Common myeloid progenitor, CD34-positive (primary cell): ENCODE data around the gene SLC2A1.

ENCODE experiments used
- CTCF ChIA-PET: fragments of 350-600 bp; sonication (Branson Sonifier 250); formaldehyde crosslinking; loops from one replicate; lab custom pipeline; 2021; ENCODE audit warnings: antibody characterized with exemption; lab: Charles Lee
- POLR2A ChIA-PET: fragments of 350-600 bp; sonication (Branson Sonifier 250); formaldehyde crosslinking; loops from one replicate; lab custom pipeline; 2021; ENCODE audit warnings: antibody characterized with exemption; lab: Charles Lee
- DNase-seq, 3 donors: peaks; one replicate each; pipeline versions ENCODE4 v3.0.0 to v3.0.0-alpha.2; 2013
- H3K27ac ChIP-seq, 2 experiments: 1 replicate in 1 of 2; 2 replicates in 1 of 2; pipeline ENCODE4 v1.7.0; 2013; ENCODE audit warnings: inconsistent platforms in 2 of 2, low read length in 2 of 2, mild to moderate bottlenecking in 2 of 2, low read depth in 1 of 2, moderate library complexity in 1 of 2; ENCODE audit not compliant: severe bottlenecking in 2 of 2, insufficient read depth in 1 of 2, poor library complexity in 1 of 2
- H3K27me3 ChIP-seq, 5 experiments: replicated peaks in 2 of 5; 1 replicate in 3 of 5; 2 replicates in 2 of 5; pipeline versions ENCODE4 v1.6.1 to v1.7.0; 2013; ENCODE audit warnings: low read length in 4 of 5, mild to moderate bottlenecking in 2 of 5, moderate library complexity in 2 of 5, inconsistent platforms in 1 of 5; ENCODE audit not compliant: insufficient read depth in 5 of 5, control insufficient read depth in 4 of 5
- H3K36me3 ChIP-seq, 4 experiments: 1 replicate in 2 of 4; 2 replicates in 2 of 4; pipeline versions ENCODE4 v1.6.1 to v1.7.0; 2013; ENCODE audit warnings: low read length in 3 of 4, control low read depth in 1 of 4, mild to moderate bottlenecking in 1 of 4; ENCODE audit not compliant: control insufficient read depth in 4 of 4, insufficient read depth in 4 of 4
- H3K4me1 ChIP-seq, 4 experiments: 1 replicate in 3 of 4; 2 replicates in 1 of 4; pipeline versions ENCODE4 v1.6.1 to v1.7.1; 2013; ENCODE audit warnings: low read length in 3 of 4, mild to moderate bottlenecking in 3 of 4, control low read depth in 1 of 4, inconsistent platforms in 1 of 4, moderate library complexity in 1 of 4; ENCODE audit not compliant: control insufficient read depth in 4 of 4, insufficient read depth in 4 of 4; ENCODE audit errors: control extremely low read depth in 1 of 4
- H3K4me3 ChIP-seq, 7 experiments: 1 replicate in 4 of 7; 2 replicates in 3 of 7; pipeline versions ENCODE4 v1.5.1 to v1.7.0; 2013; ENCODE audit warnings: mild to moderate bottlenecking in 7 of 7, low read length in 6 of 7, moderate library complexity in 6 of 7, inconsistent platforms in 2 of 7, low read depth in 2 of 7, control low read depth in 1 of 7; ENCODE audit not compliant: insufficient read depth in 4 of 7, control insufficient read depth in 1 of 7; ENCODE audit errors: extremely low read depth in 1 of 7
- H3K9me3 ChIP-seq, 5 experiments: 1 replicate in 4 of 5; 2 replicates in 1 of 5; pipeline versions ENCODE4 v1.6.1 to v1.7.1; 2013; ENCODE audit warnings: low read length in 4 of 5, mild to moderate bottlenecking in 2 of 5, inconsistent platforms in 1 of 5, low read depth in 1 of 5, moderate library complexity in 1 of 5; ENCODE audit not compliant: control insufficient read depth in 4 of 5, insufficient read depth in 2 of 5; ENCODE audit errors: control extremely low read depth in 1 of 5
- WGBS: methylation state at CpG from one replicate; pipeline ENCODE4 v1.1.5; 2013; ENCODE audit not compliant: insufficient coverage; 5-methylcytosine and 5-hydroxymethylcytosine counted together

The SLC2A1 gene

DNA sequence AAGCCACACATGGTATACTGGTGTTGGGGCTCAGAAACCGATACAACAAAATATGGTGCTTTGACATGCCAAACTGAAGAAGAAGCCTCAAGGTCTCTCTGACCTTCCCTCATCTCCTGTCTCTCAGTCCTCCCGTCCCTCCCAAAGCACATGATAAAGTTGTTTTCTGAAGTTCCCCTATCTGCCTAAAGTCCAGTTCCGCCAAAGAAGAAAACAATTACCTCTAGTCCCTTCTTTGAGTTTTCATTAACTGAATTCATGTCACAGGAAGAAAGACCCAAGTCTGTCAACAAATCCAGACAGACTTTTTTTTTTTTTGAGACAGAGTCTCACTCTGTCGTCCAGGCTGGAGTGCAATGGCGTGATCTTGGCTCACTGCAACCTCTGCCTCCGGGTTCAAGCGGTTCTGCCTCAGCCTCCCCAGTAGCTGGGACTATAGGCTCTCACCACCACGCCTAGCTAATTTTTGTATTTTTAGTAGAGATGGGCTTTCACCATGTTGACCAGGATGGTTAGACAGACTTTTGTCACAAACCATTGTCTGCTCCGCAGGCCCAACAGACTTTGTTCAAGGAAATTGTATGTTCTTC lies 32.2 kb upstream of the SLC2A1 start:
- H3K27ac ChIP-seq: no peak overlapping the region
- H3K36me3 ChIP-seq: no peaks in the 10 kb centered on the region
- CTCF ChIA-PET: no interaction called here
- peaks cover 8 to 14% (median 12%) of the 10 kb centered on the region in 4 experiments for H3K4me1 ChIP-seq
- 100% methylated on average over 3 of the region's 9 CpGs for WGBS
- POLR2A ChIA-PET: no interaction called here
- H3K4me3 ChIP-seq: no peak overlapping the region
- DNase-seq: no peak
- H3K9me3 ChIP-seq: peaks cover 0 to 4% (median 0%) of the 10 kb centered on the region in 5 experiments
- no peaks in the 10 kb centered on the region for H3K27me3 ChIP-seq

DNA sequence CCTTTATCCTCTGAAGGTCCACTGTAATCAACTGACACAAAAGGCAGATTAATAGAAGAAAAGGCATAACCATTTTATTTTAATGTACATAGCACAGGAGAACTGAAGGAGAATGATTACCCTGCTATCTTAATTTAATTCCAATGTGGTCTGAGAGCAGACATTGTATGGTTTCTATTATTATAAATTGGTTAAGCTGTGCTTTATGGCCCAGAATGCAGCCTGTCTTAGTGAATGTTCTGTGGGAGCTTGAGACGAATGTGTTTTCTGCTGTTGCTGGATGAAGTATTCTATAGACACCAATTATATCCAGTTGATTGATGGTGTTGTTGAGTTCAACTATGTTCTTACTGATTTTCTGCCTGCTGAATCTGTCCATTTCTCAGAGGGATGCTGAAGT lies 25.0 kb upstream of the SLC2A1 start:
- no peaks in the 10 kb centered on the region for H3K27me3 ChIP-seq
- H3K36me3 ChIP-seq: no peaks in the 10 kb centered on the region
- POLR2A ChIA-PET: no interaction called here
- no peak for DNase-seq
- CTCF ChIA-PET: interaction anchor here (1.2 to 1.7 kb wide), 2 partner anchors 10 to 32 kb away, joined by 3 to 4 read pairs; no protein-coding TSS in a partner anchor
- no peak overlapping the region for H3K27ac ChIP-seq
- no CpG with 5 or more reads among the region's 1 CpG for WGBS
- peaks cover 0 to 13% (median 7%) of the 10 kb centered on the region in 4 experiments for H3K4me1 ChIP-seq
- H3K4me3 ChIP-seq: no peak overlapping the region
- H3K9me3 ChIP-seq: no peaks in the 10 kb centered on the region

DNA sequence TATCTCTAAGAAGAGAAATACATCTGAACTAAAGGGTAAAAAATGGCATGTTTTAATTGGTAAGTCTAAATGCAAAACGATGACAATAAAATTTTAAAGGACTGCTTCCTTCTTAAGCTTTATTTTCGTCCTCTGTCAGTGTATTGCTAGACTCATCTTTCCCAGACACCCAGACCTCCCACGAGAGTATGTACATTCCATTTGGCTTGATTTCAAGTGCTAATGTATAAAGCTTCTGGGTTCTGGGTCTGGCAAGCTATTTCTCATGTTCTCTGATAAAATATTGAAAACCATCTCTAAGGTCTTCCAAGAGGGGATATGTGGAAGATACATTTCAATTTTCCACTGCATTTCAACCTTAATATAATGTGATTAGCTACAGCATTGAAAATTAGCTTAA lies 24.6 kb upstream of the SLC2A1 start:
- WGBS: 100% methylated on average over 2 of the region's 3 CpGs
- POLR2A ChIA-PET: no interaction called here
- H3K4me3 ChIP-seq: no peak overlapping the region

DNA sequence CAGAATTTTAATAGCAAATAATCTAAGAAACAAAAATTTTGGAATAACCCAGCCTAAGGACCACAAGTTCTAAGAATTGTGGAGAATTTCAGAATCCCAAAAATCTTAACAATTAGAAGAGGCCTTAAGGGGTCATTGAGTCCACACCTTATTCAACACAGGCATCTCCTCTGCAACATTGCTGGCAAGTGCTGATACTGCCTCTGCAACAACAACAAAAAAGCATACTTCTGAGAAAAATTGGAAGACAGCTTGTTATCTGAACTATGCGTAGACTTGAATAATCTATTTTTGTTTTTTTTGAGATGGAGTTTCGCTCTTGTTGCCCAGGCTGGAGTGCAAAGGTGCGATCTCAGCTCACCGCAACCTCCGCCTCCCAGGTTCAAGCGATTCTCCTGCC lies 24.0 kb upstream of the SLC2A1 start:
- POLR2A ChIA-PET: interaction anchor here (0.6 kb wide), 1 partner anchor 10 kb away, joined by 3 read pairs; no protein-coding TSS in a partner anchor
- no peaks in the 10 kb centered on the region for H3K36me3 ChIP-seq
- DNase-seq: no peak
- H3K27me3 ChIP-seq: no peaks in the 10 kb centered on the region
- CTCF ChIA-PET: no interaction called here
- H3K4me3 ChIP-seq: no peak overlapping the region
- no peaks in the 10 kb centered on the region for H3K9me3 ChIP-seq
- no peak overlapping the region for H3K27ac ChIP-seq
- peaks cover 0 to 13% (median 7%) of the 10 kb centered on the region in 4 experiments for H3K4me1 ChIP-seq
- WGBS: 97% methylated on average over 5 of the region's 6 CpGs

More for the DNA sequence above, 24.6 kb upstream of the SLC2A1 start:
- Histone ChIP-seq H3K4me1 (peaks cover 0 to 13% (median 7%) of the 10 kb centered on the region in 4 experiments), H3K27ac (no peak overlapping the region), H3K27me3 (no peaks in the 10 kb centered on the region), H3K36me3 (no peaks in the 10 kb centered on the region), H3K9me3 (no peaks in the 10 kb centered on the region)
- no peak for DNase-seq
- CTCF ChIA-PET: interaction anchor here (1.2 to 1.7 kb wide), 2 partner anchors 11 to 32 kb away, joined by 3 to 4 read pairs; no protein-coding TSS in a partner anchor

DNA sequence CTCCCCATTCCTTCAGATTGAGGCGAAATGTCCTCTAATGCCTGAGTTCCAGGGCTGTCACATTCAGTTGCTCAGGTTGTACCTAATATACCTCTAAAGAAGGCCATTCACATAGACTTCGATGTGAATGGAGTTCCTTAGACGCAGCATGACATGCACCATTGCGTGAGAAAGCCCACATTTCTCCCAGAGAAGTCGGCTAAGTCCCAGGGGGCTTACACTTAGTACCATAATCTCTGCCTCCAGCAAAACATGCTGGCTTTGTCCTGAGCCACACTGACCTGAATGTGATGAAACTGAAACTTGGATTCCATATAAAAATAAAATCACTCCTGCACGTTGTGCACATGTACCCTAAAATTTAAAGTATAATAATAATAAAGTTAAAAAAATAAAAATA lies 23.2 kb upstream of the SLC2A1 start:
- CTCF ChIA-PET: interaction anchor here (1.0 kb wide), 1 partner anchor 18 kb away, joined by 3 read pairs; no protein-coding TSS in a partner anchor
- WGBS: 96% methylated on average over 3 of the region's 6 CpGs

DNA sequence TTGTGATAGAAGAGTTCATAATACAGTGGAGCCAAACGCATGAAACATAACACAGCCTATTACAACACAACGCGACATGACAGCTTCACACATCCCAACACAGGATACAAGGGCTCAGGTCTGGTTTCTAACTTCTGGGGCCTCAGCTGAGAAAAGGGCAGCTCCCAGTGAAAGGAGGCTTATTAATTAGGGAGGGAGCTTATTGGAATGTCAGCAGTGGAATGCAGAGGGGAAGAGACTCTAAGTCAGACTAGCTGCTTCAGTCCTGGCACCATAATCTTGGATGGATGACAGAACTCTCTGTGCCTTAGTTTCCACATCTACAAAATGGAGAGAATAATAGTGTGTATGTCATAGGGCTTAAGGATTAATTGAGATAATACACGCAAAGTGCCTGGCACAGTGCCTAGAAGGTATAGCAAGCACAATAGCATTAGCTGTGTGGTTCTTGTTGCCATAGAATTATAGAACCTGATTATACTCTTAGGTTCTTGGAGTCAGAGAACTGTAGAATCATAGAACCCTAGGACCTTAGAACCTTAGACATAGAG lies 22.7 kb upstream of the SLC2A1 start:
- no peak for DNase-seq
- no peak overlapping the region for H3K4me3 ChIP-seq
- H3K9me3 ChIP-seq: no peaks in the 10 kb centered on the region
- no peaks in the 10 kb centered on the region for H3K27me3 ChIP-seq
- ChIA-PET CTCF (interaction anchor here (1.0 kb wide), 1 partner anchor 18 kb away, joined by 3 read pairs; no protein-coding TSS in a partner anchor), POLR2A (no interaction called here)
- no peaks in the 10 kb centered on the region for H3K36me3 ChIP-seq
- 0% methylated on average over 1 of the region's 4 CpGs for WGBS
- peaks cover 0 to 13% (median 7%) of the 10 kb centered on the region in 4 experiments for H3K4me1 ChIP-seq
- H3K27ac ChIP-seq: no peak overlapping the region

More for the DNA sequence above, 23.2 kb upstream of the SLC2A1 start:
- POLR2A ChIA-PET: no interaction called here
- Histone ChIP-seq H3K27me3 (no peaks in the 10 kb centered on the region), H3K4me1 (peaks cover 0 to 13% (median 7%) of the 10 kb centered on the region in 4 experiments), H3K36me3 (no peaks in the 10 kb centered on the region), H3K4me3 (no peak overlapping the region), H3K27ac (no peak overlapping the region), H3K9me3 (no peaks in the 10 kb centered on the region)
- DNase-seq: no peak
